HL-60 (cell line): ENCODE data around the gene PPP2R5C.

ENCODE experiments used
- CTCF ChIP-seq: IDR thresholded peaks from one replicate; pipeline ENCODE4 v1.5.1; 2011; ENCODE audit warnings: low read length, control low read depth, inconsistent platforms; ENCODE audit not compliant: insufficient read depth
- POLR2AphosphoS5 ChIP-seq: IDR thresholded peaks from 2 replicates; pipeline ENCODE4 v1.6.1; 2012; ENCODE audit warnings: low read depth
- REST ChIP-seq: IDR thresholded peaks from 2 replicates; pipeline ENCODE4 v1.6.1; 2012; ENCODE audit warnings: low read depth; ENCODE audit not compliant: insufficient replicate concordance

- TF ChIP-seq CTCF = no peak
- TF ChIP-seq POLR2AphosphoS5 = no peak
- TF ChIP-seq REST = no peak
These were observed 23.1 kb downstream of the PPP2R5C start for GRCh38 chr14:101784631-101785030.
